Measurements from ENCODE around the gene PHF14.
A peak's percentile ranks its signal among the peaks of the same experiment; 100 is the strongest.

DNA sequence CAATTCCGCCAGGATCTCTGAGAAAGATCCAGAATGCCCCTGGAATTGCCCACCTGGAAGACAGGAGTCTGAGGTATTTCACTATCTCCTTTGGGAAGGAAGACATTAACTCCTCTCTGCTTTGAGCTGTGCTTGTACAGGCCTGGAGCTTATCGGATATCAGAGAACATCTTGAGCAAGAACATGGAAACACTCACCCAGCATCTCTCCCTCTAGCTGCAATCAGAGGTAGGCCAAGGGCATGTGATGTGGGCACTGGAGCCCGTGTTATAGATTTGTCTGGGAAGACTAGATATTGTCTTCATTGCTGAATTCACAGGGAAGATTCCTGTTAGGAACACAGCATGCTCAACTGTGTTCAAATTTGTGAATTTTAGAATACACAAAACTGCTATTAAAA lies 233.9 kb downstream of the PHF14 start:
- TF ChIP-seq, protein P1, sequence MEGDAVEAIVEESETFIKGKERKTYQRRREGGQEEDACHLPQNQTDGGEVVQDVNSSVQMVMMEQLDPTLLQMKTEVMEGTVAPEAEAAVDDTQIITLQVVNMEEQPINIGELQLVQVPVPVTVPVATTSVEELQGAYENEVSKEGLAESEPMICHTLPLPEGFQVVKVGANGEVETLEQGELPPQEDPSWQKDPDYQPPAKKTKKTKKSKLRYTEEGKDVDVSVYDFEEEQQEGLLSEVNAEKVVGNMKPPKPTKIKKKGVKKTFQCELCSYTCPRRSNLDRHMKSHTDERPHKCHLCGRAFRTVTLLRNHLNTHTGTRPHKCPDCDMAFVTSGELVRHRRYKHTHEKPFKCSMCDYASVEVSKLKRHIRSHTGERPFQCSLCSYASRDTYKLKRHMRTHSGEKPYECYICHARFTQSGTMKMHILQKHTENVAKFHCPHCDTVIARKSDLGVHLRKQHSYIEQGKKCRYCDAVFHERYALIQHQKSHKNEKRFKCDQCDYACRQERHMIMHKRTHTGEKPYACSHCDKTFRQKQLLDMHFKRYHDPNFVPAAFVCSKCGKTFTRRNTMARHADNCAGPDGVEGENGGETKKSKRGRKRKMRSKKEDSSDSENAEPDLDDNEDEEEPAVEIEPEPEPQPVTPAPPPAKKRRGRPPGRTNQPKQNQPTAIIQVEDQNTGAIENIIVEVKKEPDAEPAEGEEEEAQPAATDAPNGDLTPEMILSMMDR (IDR thresholded peaks at IDR 0.05): peak; percentile 19; the same call in 1 of the 2 replicates
- TF ChIP-seq ZFX (IDR thresholded peaks at IDR 0.05; ENCODE audit: borderline replicate concordance): no peak

All from 22Rv1 (cell line).